GM12865 (cell line): ENCODE measurements around the gene CD300C.
A peak's percentile ranks its signal among the peaks of the same experiment; 100 is the strongest.

Experiments
- DNase-seq: peaks from one replicate; pipeline ENCODE4 v3.0.0; 2010; ENCODE audit warnings: low read depth
- H3K4me3 ChIP-seq: 2 replicates; pipeline ENCODE4 v1.5.1; 2011; ENCODE audit warnings: mild to moderate bottlenecking, low read depth, low read length, control low read depth
- TF ChIP-seq, protein P1 (sequence below): IDR thresholded peaks from 2 replicates; pipeline ENCODE4 v1.5.1; 2011; ENCODE audit warnings: low read length, control low read depth, low read depth, inconsistent platforms; ENCODE audit not compliant: insufficient read depth; ENCODE audit errors: missing control alignments

The CD300C gene

DNA sequence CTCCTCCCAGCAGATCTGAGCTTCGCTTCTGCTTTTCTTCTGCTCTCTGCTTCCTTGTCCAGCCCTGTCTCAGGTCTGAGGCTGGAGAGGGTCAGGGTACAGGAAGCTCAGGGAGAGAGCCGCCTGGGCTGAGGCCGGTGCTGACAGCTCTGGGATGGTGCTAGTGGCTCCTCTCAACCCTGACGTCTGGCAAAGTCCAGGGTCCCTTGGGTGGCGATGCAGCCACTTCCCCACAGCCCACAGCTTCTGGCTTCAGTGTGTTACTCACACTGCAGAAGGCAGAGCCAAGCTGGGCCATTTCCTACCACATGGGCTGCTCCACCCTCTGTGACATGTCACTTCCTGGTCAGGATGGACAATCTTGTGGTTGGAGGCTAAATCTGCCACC is at the start of gene CD300C:
CD300C (minus strand) TSS at position 273 of the 388 bp plus-strand sequence. CDS start 333 bp downstream, outside the sequence.
- TF ChIP-seq, protein P1, sequence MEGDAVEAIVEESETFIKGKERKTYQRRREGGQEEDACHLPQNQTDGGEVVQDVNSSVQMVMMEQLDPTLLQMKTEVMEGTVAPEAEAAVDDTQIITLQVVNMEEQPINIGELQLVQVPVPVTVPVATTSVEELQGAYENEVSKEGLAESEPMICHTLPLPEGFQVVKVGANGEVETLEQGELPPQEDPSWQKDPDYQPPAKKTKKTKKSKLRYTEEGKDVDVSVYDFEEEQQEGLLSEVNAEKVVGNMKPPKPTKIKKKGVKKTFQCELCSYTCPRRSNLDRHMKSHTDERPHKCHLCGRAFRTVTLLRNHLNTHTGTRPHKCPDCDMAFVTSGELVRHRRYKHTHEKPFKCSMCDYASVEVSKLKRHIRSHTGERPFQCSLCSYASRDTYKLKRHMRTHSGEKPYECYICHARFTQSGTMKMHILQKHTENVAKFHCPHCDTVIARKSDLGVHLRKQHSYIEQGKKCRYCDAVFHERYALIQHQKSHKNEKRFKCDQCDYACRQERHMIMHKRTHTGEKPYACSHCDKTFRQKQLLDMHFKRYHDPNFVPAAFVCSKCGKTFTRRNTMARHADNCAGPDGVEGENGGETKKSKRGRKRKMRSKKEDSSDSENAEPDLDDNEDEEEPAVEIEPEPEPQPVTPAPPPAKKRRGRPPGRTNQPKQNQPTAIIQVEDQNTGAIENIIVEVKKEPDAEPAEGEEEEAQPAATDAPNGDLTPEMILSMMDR, result no peak
- DNase-seq, result peak; percentile 27
- H3K4me3 ChIP-seq, result no peak within 1 kb of the TSS

DNA sequence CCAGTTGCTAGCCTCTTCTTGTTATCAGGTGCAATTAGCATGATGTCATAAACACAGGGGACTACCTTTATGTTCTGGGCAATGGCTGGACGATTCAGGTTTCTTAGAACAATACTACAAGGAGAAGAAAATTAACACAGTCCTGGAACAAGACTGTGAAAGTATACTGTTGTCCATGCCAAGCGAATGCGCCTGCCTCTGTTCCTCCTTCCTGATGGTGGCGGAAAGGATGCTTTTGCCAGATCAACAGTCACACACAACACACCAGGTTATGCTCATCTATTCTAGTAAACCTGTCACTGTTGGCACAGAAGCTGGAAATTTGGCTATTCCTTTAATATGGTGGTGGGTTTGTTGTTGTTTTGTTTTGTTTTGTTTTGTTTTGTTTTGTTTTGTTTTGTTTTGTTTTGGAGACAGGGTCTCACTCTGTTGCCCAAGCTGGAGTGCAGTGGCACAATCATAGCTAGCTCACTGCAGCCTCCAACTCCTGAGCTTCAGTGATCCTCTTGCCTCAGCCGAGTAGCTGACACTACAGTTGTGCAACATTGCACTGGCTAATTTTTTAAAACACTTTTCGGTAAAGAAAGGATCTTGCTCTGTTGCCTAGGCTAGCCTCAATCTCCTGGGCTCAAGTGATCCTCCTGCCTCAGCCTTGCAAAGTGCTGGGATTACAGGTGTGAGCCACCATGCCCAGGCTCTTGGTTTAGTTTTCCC is 49.3 kb upstream of the CD300C start:
- DNase-seq, result no peak
- no peak overlapping the region for H3K4me3 ChIP-seq
- TF ChIP-seq, protein P1, result no peak

DNA sequence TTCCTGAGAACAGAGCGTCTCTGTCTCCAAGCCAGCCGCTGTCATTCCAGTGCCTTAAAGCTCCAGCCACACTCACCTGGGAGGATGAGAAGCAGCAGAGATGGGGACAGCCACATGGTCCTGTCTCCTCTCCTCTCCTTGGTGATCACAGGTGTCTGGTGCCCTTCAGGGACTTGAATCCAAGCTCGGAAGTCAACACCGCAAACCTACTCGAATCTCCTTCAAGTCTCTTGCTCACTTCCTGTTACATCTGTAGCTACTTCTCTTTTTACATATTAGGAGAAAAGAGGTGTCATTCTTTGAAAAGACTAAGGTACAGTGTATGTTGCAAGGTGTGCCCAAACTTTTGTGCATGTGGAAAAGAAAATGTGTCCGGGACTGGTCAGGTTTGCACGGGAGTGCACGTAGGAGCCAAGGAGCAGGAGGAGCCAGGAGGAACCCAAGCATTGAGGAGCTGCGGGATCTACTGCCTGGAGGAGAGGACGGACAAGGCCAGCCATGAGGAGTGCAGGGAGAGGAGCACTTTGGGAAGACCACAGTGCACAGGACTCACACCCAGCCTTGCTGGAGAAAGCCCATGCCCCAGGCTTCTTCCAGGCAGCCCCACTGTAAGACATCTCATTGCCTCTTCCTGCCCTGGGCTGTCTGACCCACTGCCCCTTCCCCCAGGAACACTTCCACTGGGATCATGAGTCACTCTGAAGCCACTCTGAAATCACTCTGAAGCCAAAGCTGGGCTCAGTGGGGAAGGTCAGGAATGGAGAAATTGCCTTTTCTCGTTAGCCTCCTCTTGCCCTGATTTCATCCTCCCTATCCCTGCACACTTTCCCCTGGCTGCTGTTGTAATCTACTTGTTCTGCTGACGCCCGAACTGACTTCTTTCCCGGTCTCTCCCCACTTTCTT is 46.4 kb upstream of the CD300C start, which contains the start of gene CD300LD:
CD300LD (minus strand) TSS at position 197 of the 904 bp plus-strand sequence; CDS start at position 116, 81 bp downstream.
- TF ChIP-seq, protein P1, result no peak
- no peak within 1 kb of the TSS for H3K4me3 ChIP-seq
- DNase-seq, result peak; percentile 19

DNA sequence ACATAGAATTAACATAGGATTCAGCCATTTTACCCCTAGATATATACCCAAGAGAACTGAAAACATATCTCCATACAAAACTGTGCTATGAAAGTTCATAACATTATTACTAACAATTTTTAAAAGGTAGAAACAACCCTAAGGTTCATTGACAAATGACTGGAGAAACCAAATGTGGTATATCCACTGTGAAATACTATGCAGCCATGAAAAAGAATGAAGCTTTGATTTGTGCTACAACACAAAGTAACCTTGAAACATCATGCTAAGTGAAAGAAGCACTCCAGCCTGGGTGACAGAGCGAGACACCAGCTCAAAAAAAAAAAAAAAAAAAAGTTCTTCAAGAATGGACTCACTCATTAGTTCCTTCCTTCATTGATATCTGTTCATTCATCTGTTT is 45.6 kb upstream of the CD300C start:
- H3K4me3 ChIP-seq, result no peak overlapping the region
- TF ChIP-seq, protein P1, result no peak
- DNase-seq, result no peak

DNA sequence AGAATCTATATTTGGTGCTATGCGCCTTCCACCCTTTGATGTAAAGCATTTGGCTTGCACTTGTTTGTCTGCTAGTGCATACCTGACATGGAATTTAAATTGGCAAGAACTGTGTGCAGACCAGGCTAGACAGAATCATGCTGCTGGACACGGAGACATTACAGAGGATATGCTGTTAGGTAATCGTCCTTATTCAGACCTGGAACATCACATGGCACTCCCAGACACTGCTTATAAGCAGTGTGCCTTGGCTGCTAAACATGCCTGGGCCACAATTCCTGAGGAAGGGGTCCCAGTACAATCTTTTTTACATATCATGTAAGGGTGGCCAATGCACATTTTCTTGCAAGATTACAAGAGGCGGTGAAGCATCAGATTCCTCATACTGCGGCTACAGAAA is 39.8 kb upstream of the CD300C start:
- no peak for DNase-seq
- TF ChIP-seq, protein P1, result no peak
- H3K4me3 ChIP-seq, result no peak overlapping the region

DNA sequence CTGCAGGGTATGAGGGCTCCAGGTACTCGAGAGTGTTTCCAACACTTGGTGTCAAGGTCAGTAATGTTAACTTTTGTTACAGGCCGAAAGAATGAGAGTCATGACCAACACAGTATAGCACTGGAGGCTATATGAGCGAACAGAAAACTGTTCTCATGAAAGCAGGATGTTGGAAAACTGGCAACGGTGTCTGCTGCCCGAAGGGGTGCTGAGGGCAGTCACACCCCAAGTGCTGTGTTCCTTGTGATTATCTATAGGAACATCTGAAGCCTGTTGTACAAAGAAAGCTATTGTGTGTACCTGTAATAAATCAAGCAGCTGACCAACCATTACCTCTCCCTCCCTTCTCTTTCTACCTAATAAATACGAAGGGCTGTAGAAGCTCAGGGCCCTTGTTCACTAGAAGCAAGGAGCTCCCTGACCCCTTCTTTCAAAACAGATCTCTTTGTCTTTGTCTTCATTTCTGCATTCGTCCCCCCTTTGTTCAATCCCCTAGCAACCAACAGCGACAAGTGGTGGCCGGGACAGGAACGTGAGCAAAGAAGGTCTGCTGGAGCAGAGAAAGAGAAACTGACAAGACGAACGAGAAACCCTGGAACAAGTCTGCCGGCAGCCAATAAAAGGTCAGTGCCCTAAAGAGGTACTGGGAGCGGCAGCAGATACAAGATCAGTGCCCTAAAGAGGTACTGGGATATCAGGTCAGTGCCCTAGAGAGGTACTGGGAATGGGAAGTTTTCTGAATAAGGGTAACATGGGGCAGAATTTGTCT is 38.6 kb upstream of the CD300C start:
- TF ChIP-seq, protein P1, result no peak
- DNase-seq, result no peak
- no peak overlapping the region for H3K4me3 ChIP-seq
